HG03439 (cell line): ENCODE data around the gene ABCC8.

Experiments used
- ATAC-seq: cut with Tn5 transposase; IDR thresholded peaks from one replicate; pipeline ENCODE4 v1.9.1; 2021; ENCODE audit warnings: mild to moderate bottlenecking, moderate library complexity; ENCODE audit not compliant: unreplicated experiment

Gene ABCC8

GRCh38 chr11:17476317-17477083 lies at the start of gene ABCC8:
ABCC8 (minus strand) TSS chr11:17476845; CDS start chr11:17476776, 69 bp downstream.
- ATAC-seq: no peak

DNA sequence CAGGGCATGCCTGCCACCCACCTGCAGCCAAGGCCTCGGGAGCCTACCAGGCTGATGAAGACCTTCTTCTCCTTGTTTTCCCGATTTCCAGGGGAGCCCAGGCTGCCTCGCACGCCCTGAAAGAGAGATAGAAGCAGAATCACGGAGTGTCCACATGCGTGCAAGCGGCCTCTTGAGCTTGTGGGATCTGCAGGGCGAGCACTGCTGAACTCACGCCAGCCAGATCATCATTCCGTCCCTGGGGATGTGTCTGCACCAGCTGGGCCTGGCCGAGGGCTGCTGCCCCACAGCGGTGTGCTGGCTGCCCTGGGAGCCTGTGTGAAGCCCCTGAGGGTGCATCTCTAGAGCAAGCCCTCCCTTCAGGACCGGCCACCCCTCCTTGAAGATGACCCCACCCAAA lies 49.7 kb upstream of the ABCC8 start:
- ATAC-seq: no peak

DNA sequence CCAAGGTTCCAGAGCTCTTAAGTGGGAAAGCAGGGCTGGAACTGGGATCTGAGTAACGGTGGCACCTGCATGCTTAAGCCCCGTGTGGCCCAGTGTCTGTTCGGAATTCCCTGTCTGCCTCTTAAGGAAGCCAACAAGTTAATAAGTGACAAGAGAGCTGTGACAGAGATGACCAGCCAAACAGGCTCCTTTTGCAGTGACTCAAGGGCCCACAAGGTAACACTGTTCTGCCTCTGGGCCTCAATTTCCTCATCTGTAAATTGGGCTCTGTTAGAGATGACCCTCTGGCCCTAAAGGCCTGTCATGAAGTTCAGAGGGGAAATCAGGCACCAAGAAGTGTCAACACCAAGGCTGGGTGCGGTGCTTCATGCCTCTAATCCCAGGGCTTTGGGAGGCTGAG lies 48.9 kb upstream of the ABCC8 start:
- no peak for ATAC-seq

- no peak for ATAC-seq
Measured at GRCh38 chr11:17524221-17524620, 47.6 kb upstream of the ABCC8 start.

DNA sequence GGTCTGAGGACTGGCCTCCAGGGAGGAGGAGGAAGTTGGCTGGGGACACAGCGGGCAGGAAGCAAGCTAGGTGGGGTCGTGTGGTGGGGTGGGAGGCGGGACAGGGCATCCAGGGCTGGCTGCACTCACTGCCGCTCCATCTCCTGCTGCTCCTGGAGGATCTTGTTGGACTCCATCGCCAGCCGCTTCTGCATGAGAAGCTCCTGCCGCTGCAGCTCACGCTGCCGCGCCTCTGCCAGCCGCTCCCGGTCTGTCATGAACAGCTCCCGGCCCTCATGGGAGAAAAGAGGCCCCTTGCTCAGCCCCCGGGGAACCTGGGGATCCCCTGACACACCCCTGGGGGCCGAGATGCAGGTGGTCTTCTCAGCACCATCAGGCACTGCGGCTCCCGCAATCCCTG lies 46.0 kb upstream of the ABCC8 start:
- ATAC-seq: no peak

GRCh38 chr11:17521106-17521900 lies 44.7 kb upstream of the ABCC8 start:
- no peak for ATAC-seq

DNA sequence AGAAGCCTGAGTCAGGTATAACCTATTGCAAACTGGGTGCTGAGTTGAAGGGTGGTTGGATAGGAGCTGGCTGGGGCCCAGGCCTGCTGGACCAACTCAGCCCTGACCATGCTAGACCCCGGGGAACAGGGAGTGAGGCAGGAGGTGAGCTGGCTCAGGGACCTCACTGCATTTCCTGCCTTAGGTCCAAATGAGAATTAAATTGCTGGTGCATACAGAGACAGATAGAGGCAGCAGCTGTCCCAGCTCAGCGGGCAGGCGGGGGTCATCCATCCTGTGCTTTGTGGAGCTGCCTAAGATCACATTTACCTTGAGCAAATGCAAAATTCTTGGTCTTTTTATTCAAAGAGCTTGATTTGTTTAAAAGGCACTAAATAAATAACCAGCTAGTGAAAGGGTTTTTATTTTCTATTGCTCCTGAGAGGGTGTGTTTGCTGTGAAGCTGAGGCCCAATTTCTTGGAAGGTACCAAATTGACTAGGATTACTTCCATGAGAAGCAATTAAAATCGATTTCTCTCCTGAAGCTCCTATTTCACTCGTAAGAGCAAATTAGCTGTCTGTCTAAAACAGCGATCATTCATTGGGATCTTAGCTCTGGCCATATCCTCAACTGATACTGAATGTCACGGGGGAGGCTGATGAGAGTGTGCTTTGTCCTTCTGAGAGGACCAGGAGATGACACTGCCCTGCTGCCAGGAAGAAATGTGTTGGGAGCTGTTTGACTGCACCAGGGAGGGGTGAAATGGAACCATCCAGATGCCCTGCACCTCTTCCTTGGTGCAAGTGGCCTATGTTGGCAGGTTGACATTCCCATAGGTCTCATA lies 42.6 kb upstream of the ABCC8 start:
- ATAC-seq: no peak

DNA sequence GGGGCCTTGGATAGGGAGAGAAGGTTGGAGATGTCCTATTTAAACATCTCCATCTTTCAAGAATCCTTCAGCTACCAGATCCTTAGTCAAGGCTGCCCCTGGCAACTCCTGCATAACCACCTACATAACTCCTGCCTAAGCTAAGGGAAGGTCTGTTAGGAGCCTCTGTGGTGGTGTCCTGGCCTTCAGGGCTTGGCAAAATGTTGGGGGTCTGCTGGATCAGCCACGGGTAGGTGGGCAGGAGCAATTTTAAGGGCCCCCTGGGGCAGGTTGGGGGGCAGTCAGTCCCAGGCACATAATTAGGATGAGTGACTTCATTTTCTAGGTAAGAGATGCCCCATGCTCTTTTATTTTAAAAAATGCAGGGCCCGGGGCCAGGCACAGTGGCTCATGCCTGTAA lies 41.7 kb upstream of the ABCC8 start:
- no peak for ATAC-seq

GRCh38 chr11:17517186-17517585 lies 40.5 kb upstream of the ABCC8 start:
- ATAC-seq: no peak

DNA sequence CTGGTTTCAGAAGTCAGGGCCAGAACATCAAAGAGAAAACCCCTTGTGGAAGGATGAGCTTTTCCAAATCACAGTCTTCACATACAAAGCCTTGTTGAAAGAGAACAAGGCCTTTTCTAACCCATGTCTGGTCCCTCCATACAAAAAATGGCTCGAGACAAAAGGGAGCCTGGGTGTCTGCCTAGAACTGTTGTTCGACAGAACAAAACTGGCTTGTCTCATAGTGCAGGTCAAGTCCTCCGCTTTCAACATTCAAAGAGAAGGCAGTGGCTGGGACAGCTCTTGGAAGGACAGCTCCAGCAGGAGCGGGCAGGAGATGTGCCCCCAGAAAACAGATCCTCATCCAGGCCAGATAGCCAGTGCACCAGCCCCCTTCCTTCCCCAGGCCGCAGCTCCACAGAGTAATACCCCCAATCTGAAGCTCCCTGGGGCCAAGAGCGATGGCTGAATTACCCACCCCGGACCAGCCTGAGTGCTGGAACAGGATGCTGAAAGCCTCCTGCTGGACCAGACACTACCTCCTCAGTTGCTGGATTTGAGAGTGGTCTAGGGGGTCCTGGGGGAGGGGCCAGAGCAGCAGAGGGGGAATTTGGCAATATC lies 40.0 kb upstream of the ABCC8 start:
- ATAC-seq: no peak

DNA sequence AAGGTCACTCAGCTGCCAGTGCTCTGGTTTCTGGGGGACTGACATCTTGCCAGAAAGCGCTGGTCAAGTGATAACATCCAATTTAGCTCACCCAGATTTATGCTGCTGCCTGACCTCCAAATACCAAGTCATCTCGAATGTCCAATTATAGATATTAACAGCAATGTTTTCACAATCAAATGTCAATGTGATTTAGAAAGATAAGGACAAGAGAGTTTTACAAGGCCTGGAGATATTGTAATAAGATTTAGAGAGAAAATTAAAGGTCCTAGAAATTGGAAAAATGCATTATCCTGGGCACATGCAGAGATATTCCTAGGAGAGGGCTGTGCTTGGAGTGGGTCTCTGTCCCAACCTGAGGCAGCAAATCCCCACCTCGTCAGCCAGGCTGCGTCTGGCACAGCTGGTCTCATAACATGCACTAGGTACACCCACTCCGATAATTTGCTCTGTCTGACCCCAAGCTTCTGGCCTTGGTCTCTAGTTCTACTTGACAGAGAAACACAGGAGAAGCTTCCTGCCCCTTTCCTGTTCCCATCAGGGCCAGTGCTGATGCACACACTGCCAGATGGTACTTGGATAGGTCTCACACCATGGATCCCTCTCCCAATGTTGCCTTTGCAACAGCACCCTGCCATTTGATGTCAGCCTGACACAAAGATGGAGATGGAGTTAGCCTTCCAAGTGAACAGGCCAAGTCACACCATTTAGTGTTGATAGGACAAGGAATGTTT lies 39.0 kb upstream of the ABCC8 start:
- no peak for ATAC-seq

GRCh38 chr11:17514476-17514875 lies 37.8 kb upstream of the ABCC8 start:
- ATAC-seq: no peak

GRCh38 chr11:17513853-17514252 lies 37.2 kb upstream of the ABCC8 start:
- no peak for ATAC-seq

GRCh38 chr11:17512101-17512500 lies 35.5 kb upstream of the ABCC8 start:
- no peak for ATAC-seq

GRCh38 chr11:17511571-17511970 lies 34.9 kb upstream of the ABCC8 start:
- no peak for ATAC-seq

- no peak for ATAC-seq
Measured at GRCh38 chr11:17510507-17511206, 34.0 kb upstream of the ABCC8 start.

DNA sequence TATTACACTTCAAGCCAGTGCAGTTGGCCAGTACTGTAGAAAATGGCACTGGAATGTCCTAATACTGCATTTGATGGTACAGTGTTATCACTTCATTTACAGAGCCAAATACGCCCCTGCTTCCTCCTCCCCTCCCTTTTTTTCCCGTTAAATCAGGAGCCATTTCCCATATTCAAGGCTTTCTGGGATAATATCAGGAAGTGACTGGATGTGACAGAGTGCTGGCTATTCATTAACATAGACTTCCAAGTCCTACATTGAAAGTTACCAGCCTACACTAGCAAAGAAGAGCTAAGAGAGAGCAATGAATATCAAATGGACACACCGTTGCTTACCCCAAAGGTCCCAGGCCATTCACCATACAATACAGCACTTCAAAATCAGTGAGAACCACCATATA lies 32.1 kb upstream of the ABCC8 start:
- no peak for ATAC-seq

DNA sequence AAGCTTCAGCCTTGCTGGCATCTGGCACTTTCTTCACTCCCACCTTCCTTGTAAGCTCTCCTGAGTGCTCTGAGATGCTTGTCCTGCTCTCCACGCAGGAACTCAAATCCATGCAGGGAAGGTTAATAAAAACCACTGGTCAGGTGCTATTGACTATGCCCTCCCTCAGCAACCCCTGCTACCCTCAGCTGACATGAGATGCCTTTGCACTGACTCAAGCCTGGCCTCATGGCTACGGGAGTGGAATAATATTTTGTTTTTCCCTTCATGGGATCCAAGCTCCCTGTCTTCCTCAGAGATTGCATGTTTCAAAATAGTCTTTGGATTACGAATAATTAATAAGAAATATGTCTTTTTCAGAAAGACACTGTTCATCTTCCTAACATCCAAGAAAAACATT lies 31.7 kb upstream of the ABCC8 start:
- ATAC-seq: no peak

GRCh38 chr11:17507773-17508172 lies 31.1 kb upstream of the ABCC8 start:
- ATAC-seq: no peak

GRCh38 chr11:17506942-17507341 lies 30.3 kb upstream of the ABCC8 start:
- peak; percentile 44 for ATAC-seq
